Ovary (tissue), 3 donors: ENCODE results near the gene MLN.

Source experiments
- EP300 ChIP-seq: sonication (generic); formaldehyde crosslinking; IDR thresholded peaks from one replicate; pipeline ENCODE4 v1.6.1; 2017; ENCODE audit warnings: antibody characterized with exemption
- TF ChIP-seq, protein P1 (sequence below), 3 donors: fragments of 450-650 bp in 2 of 3; fragments of 200-600 bp in 1 of 3; IDR thresholded peaks; one replicate each; pipeline versions ENCODE4 v1.5.1 to v1.8.0; 2016 to 2022; ENCODE audit warnings: antibody characterized with exemption in 3 of 3, mild to moderate bottlenecking in 1 of 3
- donor health status: DM: no; HTN: no; CAD: no.

DNA sequence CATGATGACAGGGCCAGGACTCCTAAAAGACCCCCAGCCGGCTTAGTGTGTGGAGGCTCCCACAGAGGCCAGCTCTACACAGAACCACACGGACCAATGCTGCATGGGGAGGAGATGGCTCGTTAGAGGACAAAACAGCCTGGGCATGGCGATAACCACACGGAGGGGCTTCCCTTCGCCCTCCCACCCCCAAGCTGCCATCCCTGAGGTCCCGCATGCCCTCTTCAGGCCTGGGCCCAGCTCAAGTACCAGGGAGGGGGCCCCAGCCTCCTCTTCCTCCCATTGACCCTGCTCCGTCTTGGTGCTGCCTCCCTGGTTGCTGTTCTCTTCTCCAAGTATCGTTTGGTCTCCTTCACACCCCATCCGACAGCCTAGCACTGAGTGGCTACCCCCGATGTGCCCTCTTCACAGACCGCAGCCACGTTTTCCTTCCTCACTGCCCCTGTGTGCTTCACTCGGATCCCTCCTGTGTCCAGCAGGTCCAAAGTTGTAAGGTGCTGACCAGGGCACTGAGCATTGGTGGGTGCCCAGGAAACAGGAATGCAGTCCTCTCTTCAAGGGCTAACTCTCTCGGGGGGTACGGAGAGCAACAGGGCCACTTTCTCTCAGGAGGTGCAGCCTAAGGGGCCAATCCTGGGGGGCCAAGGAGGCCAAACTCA is 9.6 kb upstream of the MLN start:
- TF ChIP-seq, protein P1, sequence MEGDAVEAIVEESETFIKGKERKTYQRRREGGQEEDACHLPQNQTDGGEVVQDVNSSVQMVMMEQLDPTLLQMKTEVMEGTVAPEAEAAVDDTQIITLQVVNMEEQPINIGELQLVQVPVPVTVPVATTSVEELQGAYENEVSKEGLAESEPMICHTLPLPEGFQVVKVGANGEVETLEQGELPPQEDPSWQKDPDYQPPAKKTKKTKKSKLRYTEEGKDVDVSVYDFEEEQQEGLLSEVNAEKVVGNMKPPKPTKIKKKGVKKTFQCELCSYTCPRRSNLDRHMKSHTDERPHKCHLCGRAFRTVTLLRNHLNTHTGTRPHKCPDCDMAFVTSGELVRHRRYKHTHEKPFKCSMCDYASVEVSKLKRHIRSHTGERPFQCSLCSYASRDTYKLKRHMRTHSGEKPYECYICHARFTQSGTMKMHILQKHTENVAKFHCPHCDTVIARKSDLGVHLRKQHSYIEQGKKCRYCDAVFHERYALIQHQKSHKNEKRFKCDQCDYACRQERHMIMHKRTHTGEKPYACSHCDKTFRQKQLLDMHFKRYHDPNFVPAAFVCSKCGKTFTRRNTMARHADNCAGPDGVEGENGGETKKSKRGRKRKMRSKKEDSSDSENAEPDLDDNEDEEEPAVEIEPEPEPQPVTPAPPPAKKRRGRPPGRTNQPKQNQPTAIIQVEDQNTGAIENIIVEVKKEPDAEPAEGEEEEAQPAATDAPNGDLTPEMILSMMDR (IDR thresholded peaks at IDR 0.05), result no peak
- TF ChIP-seq EP300, result no peak
